HG02588 (cell line): ENCODE measurements around the gene HLF.

Experiments
- ATAC-seq: cut with Tn5 transposase; IDR thresholded peaks from one replicate; pipeline ENCODE4 v1.9.1; 2021; ENCODE audit warnings: mild to moderate bottlenecking, moderate library complexity; ENCODE audit not compliant: unreplicated experiment

HLF gene

DNA sequence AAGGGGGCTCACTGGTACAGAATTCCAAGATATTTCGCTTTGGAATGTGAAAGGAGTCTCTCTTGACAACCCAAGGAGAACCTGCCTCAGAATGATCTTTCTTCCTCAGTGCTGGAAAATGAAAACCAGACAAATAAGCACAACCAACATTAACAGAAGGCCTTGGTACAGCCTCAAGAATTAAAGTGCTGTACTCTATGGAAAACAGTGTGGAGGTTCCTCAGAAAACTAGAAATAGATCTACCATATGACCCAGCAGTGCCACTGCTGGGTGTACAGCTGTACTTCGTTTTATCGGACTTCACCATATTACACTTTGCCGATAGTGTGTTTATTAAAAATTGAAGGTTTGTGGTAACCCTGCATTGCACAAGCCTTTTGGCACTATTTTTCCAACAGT is 25.2 kb downstream of the HLF start:
- ATAC-seq = no peak

DNA sequence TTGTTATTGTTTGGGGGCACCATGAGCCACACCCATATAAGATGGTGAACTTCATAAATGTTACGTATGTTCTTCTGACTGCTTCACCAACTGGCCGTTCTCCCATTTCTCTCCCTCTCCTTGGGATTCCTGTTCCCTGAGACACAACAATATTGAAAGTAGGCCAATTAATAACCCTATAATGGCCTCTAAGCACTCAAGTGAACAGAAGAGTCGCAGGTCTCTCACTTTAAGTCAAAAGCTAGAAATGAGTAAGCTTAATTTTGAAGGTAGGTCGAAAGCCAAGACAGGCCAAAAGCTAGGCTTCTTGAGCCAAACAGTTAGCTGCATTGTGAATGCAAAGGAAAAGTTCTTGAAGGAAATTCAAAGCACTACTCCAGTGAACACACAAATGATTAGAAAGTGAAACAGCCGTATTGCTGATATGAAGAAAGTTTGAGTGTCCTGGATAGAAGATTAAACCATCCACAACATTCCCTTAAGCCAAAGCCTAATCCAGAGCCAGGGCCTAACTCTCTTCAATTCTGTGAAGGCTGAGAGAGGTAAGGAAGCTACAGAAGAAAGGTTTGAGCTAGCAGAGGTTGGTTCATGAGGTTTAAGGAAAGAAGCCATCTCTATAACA is 25.8 kb downstream of the HLF start:
- no peak for ATAC-seq

DNA sequence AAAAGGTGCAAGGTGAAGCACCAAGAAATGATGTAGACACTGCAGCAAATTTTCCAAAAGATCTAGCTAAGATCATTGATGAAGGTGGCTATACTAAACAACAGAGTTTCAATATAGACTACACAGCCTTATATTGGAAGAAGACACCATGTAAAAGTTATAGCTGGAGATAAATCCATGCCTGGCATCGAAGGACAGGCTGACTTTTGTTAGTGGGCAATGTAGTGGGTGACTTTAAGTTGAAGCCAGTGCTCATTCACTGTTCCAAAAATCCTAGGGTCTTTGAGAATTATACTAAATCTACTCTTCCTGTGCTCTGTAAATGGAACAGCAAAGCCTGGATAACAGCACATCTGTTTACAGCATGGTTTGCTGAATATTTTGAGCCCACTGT is 26.4 kb downstream of the HLF start:
- ATAC-seq = no peak

GRCh38 chr17:55292094-55292493 is 27.3 kb downstream of the HLF start:
- ATAC-seq = no peak

DNA sequence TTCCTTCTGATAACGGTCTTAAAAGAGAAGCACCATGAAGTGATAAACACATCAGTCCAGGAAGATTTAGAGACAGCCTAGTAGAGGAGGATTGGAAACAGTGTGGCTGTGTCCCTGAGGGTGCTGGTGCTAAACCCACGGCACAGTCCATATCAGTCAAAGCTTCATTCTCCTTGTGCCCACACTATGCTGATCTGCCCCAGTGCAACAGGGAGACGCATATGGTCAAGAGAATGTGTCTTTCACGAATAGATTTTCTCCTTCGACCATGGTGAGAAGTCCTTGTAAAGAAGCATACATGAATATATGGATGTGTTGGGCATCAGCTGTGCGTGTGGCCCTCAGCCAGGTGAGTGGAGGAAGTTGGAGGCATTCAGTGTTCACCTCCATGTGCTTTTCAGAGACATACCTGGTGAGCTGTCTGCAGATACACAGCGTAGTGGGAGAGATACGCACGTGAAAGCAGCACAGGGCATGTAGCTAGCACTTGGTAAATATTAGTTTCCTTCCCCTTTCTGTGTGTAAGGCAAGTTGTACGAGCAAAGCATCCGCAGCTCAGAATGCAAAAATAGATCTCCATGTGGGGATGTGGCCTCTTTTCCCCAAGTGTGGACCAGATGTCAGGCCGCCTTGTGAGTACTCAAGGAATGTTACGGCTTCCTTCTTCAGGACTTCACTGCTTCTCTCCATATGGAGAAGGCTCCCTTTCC is 29.4 kb downstream of the HLF start:
- no peak for ATAC-seq

DNA sequence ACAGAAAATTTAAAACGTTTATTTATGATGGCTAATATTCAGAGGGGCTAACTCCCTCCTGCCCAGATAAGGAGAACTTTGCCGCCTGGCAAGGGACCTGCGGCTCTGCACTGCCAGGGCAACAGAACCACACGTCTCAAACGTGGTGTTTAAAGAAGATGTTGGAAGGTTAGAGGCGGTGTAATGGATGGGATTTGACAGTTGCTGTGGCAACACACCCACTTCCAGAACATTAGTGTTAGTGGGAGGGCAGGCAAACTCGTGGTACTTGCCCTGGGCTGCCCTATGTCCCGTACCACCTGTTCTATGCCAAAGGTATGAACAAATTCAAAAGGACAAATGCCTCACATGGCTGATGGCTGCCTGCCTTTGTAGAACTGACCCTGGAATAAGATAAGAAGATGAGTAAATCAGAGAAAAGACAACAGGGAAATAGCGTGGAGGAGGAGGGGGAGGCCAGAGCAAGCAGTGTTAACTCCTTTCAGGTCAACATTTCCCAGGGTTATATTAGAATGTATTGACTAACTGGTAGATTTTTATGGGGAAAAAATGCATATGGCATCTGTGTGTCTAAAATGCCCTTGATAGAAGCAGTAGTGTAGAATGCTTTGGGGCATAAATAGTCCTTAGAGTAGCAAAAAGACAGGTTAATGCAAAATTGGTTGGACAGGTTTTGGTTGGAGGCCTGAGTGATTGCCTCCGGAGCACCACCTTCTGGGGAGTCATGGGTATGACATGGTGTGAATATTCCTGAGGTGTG is 30.8 kb downstream of the HLF start:
- peak; percentile 82 for ATAC-seq

GRCh38 chr17:55296171-55296695 is 31.5 kb downstream of the HLF start:
- no peak for ATAC-seq

GRCh38 chr17:55296699-55297098 is 31.9 kb downstream of the HLF start:
- ATAC-seq = no peak

DNA sequence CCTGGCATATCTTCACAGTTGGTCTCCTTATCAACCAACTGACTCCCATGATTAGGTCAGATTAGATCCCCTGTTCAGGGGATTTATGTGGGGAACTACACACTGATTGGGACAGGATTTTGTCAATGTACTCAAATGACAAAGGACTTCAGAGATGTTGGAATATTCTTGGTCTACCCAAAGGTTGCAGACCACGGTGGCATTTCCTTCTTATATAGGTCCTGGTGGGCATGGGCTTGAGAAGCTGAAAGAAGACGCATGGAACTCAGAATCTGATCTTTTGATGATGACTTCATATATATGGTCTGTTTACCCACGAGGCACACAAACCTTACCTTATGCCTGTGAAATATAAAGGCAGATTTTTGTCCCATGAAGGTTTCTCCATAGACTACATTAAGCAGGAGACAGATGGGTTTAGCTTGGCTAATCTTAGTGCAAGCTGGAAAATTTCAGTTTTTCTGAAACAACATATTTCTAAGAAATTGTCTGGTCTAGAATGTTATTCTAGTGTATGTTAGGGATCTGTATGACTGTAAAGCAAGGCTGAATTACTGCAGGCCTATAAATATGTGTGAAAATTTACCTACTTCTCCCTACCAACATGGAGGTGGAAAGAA is 33.5 kb downstream of the HLF start:
- ATAC-seq = no peak

DNA sequence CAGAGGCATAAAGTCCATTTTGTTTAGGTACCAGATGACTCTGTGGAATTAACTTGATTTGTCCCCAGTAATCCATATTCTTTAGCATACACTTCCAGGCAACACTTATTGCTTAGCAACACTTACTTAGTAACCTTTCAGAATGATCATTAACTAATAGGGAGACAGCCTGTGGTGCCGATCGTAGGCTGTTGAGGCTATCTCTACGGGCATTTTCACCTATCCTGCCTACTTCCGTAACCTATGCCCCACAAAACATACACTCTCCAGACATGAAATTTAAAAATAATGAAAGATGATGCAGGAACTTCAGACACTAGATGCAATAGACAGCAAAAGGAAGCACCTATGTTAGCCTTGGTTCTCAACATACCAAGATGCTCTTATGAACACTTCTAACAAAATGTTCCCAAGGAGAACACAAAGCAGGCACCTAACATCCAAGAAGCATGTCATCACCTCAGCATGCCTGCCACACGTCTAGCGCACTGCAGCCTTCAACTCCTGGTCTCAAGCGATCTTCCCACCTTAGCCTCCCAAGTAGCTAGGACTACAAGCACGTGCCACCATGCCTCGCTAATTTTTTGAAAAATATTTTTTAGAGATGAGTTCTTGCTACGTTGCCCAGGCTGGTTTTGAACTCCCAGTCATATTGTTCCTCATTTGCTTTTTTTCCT is 34.5 kb downstream of the HLF start:
- no peak for ATAC-seq

- ATAC-seq = no peak
These were observed 35.1 kb downstream of the HLF start for GRCh38 chr17:55299890-55300289.

GRCh38 chr17:55300479-55301290 is 35.9 kb downstream of the HLF start:
- ATAC-seq = no peak

- no peak for ATAC-seq
These were observed 37.0 kb downstream of the HLF start for GRCh38 chr17:55301521-55302406.

- ATAC-seq = no peak
These were observed 37.6 kb downstream of the HLF start for GRCh38 chr17:55302407-55302787.

GRCh38 chr17:55303008-55303493 is 38.3 kb downstream of the HLF start:
- no peak for ATAC-seq

DNA sequence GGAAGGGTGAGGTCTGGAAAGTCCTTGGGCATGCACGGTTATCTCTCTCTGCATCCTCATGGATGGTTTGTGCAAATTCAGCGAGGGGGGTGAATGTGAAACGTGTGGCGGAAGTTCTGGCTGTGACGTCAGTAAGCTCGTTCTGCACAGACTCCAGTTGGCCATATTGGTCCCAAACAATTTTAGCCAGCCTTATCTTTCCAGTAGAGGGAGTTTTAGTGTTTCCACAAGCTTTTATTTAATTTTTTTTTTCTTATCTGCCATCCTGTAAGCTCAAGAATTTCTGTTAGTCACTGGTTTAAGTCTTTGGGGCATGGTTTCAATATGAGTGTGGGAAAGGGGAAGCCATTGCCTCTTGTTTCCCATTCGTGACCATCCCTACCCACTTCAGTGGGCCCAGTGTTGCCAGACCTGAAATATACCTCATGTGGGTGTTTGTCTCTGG is 39.0 kb downstream of the HLF start:
- ATAC-seq = no peak

- no peak for ATAC-seq
These were observed 39.6 kb downstream of the HLF start for GRCh38 chr17:55304171-55304859.
